IMR-90 (cell line): ENCODE results near the gene HAGH. TPM values are rescaled to one million over a fixed set of nuclear protein-coding genes. Genes with fewer than 3 reads are reported as not detected.

Experiments
- ATAC-seq: fragments of 200-7000 bp; cut with Tn5 transposase; 2 replicates; pipeline ENCODE4 v1.9.1; 2020; ENCODE audit warnings: low read depth, mild to moderate bottlenecking, moderate library complexity
- BruUV-seq: library from RNA; stranded (reverse); fragments of 400-500 nt; replicated peaks from 2 replicates; lab custom pipeline; 2021; lab: Mats Ljungman, UMichigan
- CTCF ChIA-PET: fragments of 300-600 bp; formaldehyde crosslinking; extraction: SDS; loops from one replicate; lab custom pipeline; 2021; ENCODE audit warnings: antibody characterized with exemption; lab: Yijun Ruan, JAX
- POLR2A ChIA-PET: fragments of 300-600 bp; sonication (Branson Sonifier 250); formaldehyde crosslinking; loops from one replicate; lab custom pipeline; 2022; ENCODE audit warnings: antibody characterized with exemption; ENCODE audit not compliant: unreplicated experiment; lab: Charles Lee
- DNase-seq: peaks from one replicate; pipeline ENCODE4 v3.0.0; 2013
- H2AFZ ChIP-seq: replicated peaks from 2 replicates; pipeline ENCODE3; 2013; ENCODE audit warnings: low read length, mild to moderate bottlenecking; ENCODE audit not compliant: poor library complexity
- H2AK5ac ChIP-seq: 2 replicates; pipeline ENCODE4 v1.6.1; 2013; ENCODE audit warnings: low read depth, low read length, inconsistent platforms
- H2AK9ac ChIP-seq: replicated peaks from 2 replicates; pipeline ENCODE3; 2013; ENCODE audit warnings: mild to moderate bottlenecking, low read depth, low read length, moderate library complexity; ENCODE audit not compliant: poor library complexity
- H2BK120ac ChIP-seq: 2 replicates; pipeline ENCODE4 v1.6.1; 2013; ENCODE audit warnings: low read depth, low read length, inconsistent platforms
- H2BK15ac ChIP-seq: 3 replicates; pipeline ENCODE4 v1.6.1; 2013; ENCODE audit warnings: low read depth, low read length, inconsistent platforms
- H2BK20ac ChIP-seq: 2 replicates; pipeline ENCODE4 v1.6.1; 2013; ENCODE audit warnings: low read depth, mild to moderate bottlenecking, inconsistent platforms, low read length, moderate library complexity
- H2BK5ac ChIP-seq: 2 replicates; pipeline ENCODE4 v1.6.1; 2013; ENCODE audit warnings: mild to moderate bottlenecking, low read depth, low read length, inconsistent platforms; ENCODE audit not compliant: poor library complexity, severe bottlenecking
- H3K14ac ChIP-seq: replicated peaks from 2 replicates; pipeline ENCODE4 v1.6.1; 2013; ENCODE audit warnings: low read depth, low read length, inconsistent platforms
- H3K18ac ChIP-seq: 2 replicates; pipeline ENCODE4 v1.6.1; 2013; ENCODE audit warnings: low read depth, low read length, control low read depth
- H3K23ac ChIP-seq: 2 replicates; pipeline ENCODE4 v1.6.1; 2013; ENCODE audit warnings: low read depth, low read length, inconsistent platforms
- H3K27ac ChIP-seq: 2 replicates; pipeline ENCODE4 v1.5.1; 2013; ENCODE audit warnings: mild to moderate bottlenecking, control low read depth, low read length; ENCODE audit not compliant: insufficient read depth
- H3K27me3 ChIP-seq: 2 replicates; pipeline ENCODE4 v1.6.1; 2013; ENCODE audit warnings: low read length; ENCODE audit not compliant: control insufficient read depth, insufficient read depth
- H3K36me3 ChIP-seq: 2 replicates; pipeline ENCODE4 v1.6.1; 2013; ENCODE audit warnings: low read length, mixed read lengths; ENCODE audit not compliant: control insufficient read depth, insufficient read depth
- H3K4ac ChIP-seq: 2 replicates; pipeline ENCODE4 v1.6.1; 2013; ENCODE audit warnings: low read depth, low read length, inconsistent platforms
- H3K4me1 ChIP-seq: 2 replicates; pipeline ENCODE4 v1.6.1; 2013; ENCODE audit warnings: low read length, mixed read lengths; ENCODE audit not compliant: control insufficient read depth, insufficient read depth
- H3K4me2 ChIP-seq: 2 replicates; pipeline ENCODE4 v1.6.1; 2013; ENCODE audit warnings: low read depth, mild to moderate bottlenecking, control low read depth, low read length, moderate library complexity
- H3K4me3 ChIP-seq: 2 replicates; pipeline ENCODE4 v1.5.1; 2013; ENCODE audit warnings: low read depth, mild to moderate bottlenecking, control low read depth, low read length, moderate library complexity; ENCODE audit not compliant: insufficient read depth
- H3K56ac ChIP-seq: 2 replicates; pipeline ENCODE4 v1.6.1; 2013; ENCODE audit warnings: low read length, inconsistent platforms; ENCODE audit not compliant: insufficient read depth; ENCODE audit errors: extremely low read depth
- H3K79me1 ChIP-seq, 2 experiments: 2 replicates each; pipeline ENCODE4 v1.6.1; 2013; ENCODE audit warnings: low read length in 2 of 2, inconsistent platforms in 1 of 2, low read depth in 1 of 2
- H3K9ac ChIP-seq: 2 replicates; pipeline ENCODE4 v1.6.1; 2013; ENCODE audit warnings: low read depth, low read length, control low read depth
- H3K9me1 ChIP-seq: 2 replicates; pipeline ENCODE4 v1.6.1; 2013; ENCODE audit warnings: low read length, inconsistent platforms; ENCODE audit not compliant: insufficient read depth
- H3K9me3 ChIP-seq: 2 replicates; pipeline ENCODE4 v1.6.1; 2013; ENCODE audit warnings: low read length; ENCODE audit not compliant: control insufficient read depth, insufficient read depth
- H4K20me1 ChIP-seq: 2 replicates; pipeline ENCODE4 v1.6.1; 2013; ENCODE audit warnings: low read length, inconsistent platforms; ENCODE audit not compliant: insufficient read depth
- H4K5ac ChIP-seq: 2 replicates; pipeline ENCODE4 v1.6.1; 2013; ENCODE audit warnings: mild to moderate bottlenecking, low read depth, low read length, control low read depth
- H4K8ac ChIP-seq, 2 experiments: 2 replicates each; pipeline ENCODE4 v1.6.1; 2013; ENCODE audit warnings: low read depth in 2 of 2, low read length in 2 of 2, control low read depth in 1 of 2, inconsistent platforms in 1 of 2
- H4K91ac ChIP-seq: 2 replicates; pipeline ENCODE4 v1.6.1; 2013; ENCODE audit warnings: low read depth, low read length, inconsistent platforms; ENCODE audit not compliant: insufficient read depth
- BHLHE40 ChIP-seq: fragments of 150-350 bp; IDR thresholded peaks from 2 replicates; pipeline ENCODE4 v1.6.1; 2016; ENCODE audit warnings: mild to moderate bottlenecking, low read depth, low read length
- CEBPB ChIP-seq: IDR thresholded peaks from 2 replicates; pipeline ENCODE4 v1.6.1; 2012; ENCODE audit warnings: low read depth, low read length, improper control_type of control experiment
- CHD1 ChIP-seq: IDR thresholded peaks from 2 replicates; pipeline ENCODE4 v1.6.1; 2012; ENCODE audit warnings: low read depth, low read length, improper control_type of control experiment
- FOS ChIP-seq: fragments of 150-350 bp; IDR thresholded peaks from 2 replicates; pipeline ENCODE4 v1.6.1; 2016; ENCODE audit warnings: low read depth, low read length
- MAFK ChIP-seq: IDR thresholded peaks from 2 replicates; pipeline ENCODE4 v1.6.1; 2012; ENCODE audit warnings: low read depth, low read length, improper control_type of control experiment
- MAZ ChIP-seq: IDR thresholded peaks from 2 replicates; pipeline ENCODE4 v1.6.1; 2012; ENCODE audit warnings: low read depth, mild to moderate bottlenecking, low read length, improper control_type of control experiment, moderate library complexity, borderline replicate concordance
- MXI1 ChIP-seq: IDR thresholded peaks from 2 replicates; pipeline ENCODE4 v1.6.1; 2012; ENCODE audit warnings: low read depth, mild to moderate bottlenecking, low read length, moderate library complexity, borderline replicate concordance
- NFE2L2 ChIP-seq: fragments of 150-350 bp; IDR thresholded peaks from 2 replicates; pipeline ENCODE4 v1.6.1; 2016; ENCODE audit warnings: low read depth, mild to moderate bottlenecking, low read length
- POLR2A ChIP-seq: IDR thresholded peaks from 2 replicates; pipeline ENCODE4 v1.6.1; 2012; ENCODE audit warnings: mild to moderate bottlenecking, low read depth, low read length
- RAD21 ChIP-seq: IDR thresholded peaks from 2 replicates; pipeline ENCODE4 v1.6.1; 2012; ENCODE audit warnings: low read length, improper control_type of control experiment
- RCOR1 ChIP-seq: IDR thresholded peaks from 2 replicates; pipeline ENCODE4 v1.6.1; 2012; ENCODE audit warnings: mild to moderate bottlenecking, low read length, improper control_type of control experiment; ENCODE audit not compliant: insufficient replicate concordance
- RFX5 ChIP-seq: IDR thresholded peaks from 2 replicates; pipeline ENCODE4 v1.8.0; 2012; ENCODE audit warnings: low read depth, mild to moderate bottlenecking, low read length, moderate library complexity
- SMC3 ChIP-seq: fragments of 150-350 bp; IDR thresholded peaks from 2 replicates; pipeline ENCODE4 v1.6.1; 2016; ENCODE audit warnings: low read depth, mild to moderate bottlenecking, antibody characterized with exemption, low read length, moderate library complexity
- WGBS, 2 experiments: methylation state at CpG; one replicate each; pipeline versions ENCODE4 v1.1.5 to v1.1.7; 2013; ENCODE audit warnings: missing lambda C conversion rate in 2 of 2; ENCODE audit not compliant: insufficient read length in 1 of 2; ENCODE audit errors: extremely low coverage in 2 of 2; 5-methylcytosine and 5-hydroxymethylcytosine counted together
- dilution Hi-C: fragments of 300-500 bp; cut with HindIII; formaldehyde crosslinking; loops from one replicate; pipeline ENCODE4 v1.14.3; 2018; ENCODE audit warnings: low sequenced_read_pairs; ENCODE audit not compliant: unreplicated experiment
- in situ Hi-C: fragments of 300-500 bp; cut with MboI; formaldehyde crosslinking; loops from 3 replicates; pipeline ENCODE4 v1.14.3; 2019; ENCODE audit warnings: low sequenced_read_pairs, inconsistent platforms, mixed read lengths
- intact Hi-C: fragments of 100-400 bp; cut with micrococcal nuclease; formaldehyde crosslinking; loops from 2 replicates; pipeline ENCODE4 v1.10.0; 2022
- polyA plus RNA-seq, 3 experiments: library from polyadenylated mRNA; depleted of rRNA; stranded (reverse); fragments of >200 nt; gene quantifications; 2 replicates each; pipeline ENCODE4 v1.2.3, GENCODE V29; 2012; ENCODE audit warnings: low replicate concordance in 1 of 3
- total RNA-seq: library from RNA; depleted of rRNA; stranded (reverse); fragments of >200 nt; gene quantifications from 2 replicates; pipeline ENCODE4 v1.2.3, GENCODE V29; 2012
- TF ChIP-seq, protein P1 (sequence below): fragments of 150-350 bp; IDR thresholded peaks from 2 replicates; pipeline ENCODE4 v1.6.1; 2017; ENCODE audit warnings: mild to moderate bottlenecking, antibody characterized with exemption, low read length, low read depth
- TF ChIP-seq, protein P2 (sequence below): fragments of 150-350 bp; IDR thresholded peaks from 2 replicates; pipeline ENCODE4 v1.6.1; 2016; ENCODE audit warnings: low read depth, mild to moderate bottlenecking, low read length, moderate library complexity, borderline replicate concordance
- TF ChIP-seq, protein P3 (sequence below): conservative IDR thresholded peaks from 2 replicates; pipeline ENCODE4 v1.5.1; 2012; ENCODE audit warnings: mild to moderate bottlenecking, low read depth, low read length, improper control_type of control experiment

The HAGH gene
- total and polyA plus RNA-seq, 2 of the 4 experiments (the other 2 are of a cell fraction) = 30.8 to 52.2 TPM

DNA sequence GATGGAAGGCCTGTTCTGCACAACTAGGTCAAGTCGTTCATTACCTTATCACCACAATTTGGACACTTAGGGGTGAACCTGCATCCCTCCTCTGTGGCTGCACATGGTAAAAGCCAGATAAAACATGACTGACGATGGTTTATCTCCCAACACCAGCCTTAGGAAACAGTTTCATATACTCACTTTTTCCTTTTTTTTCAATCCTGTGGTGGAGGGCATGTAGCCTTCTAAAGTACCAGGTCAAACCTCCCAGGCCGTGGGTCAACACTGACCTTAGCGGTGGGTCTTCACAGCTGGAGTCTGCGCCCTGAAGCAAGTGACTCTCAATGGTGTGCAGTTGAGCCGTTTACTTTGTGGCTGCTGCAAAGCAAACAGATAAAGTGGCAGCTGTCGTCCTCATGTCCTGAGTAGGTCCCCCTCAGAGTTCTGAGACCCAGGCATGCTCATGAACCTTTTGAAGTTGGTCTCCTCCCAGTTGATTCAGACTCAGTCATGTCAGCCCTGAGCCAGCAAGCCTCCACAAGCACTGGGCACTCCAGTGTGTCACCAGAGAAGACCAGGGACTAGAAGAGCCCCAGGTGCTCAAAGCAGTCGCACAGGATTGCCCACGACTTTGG is 6.3 kb upstream of the HAGH start:
- peaks cover 11% of the 10 kb centered on the region; the same call in 1 of the 2 replicates for H4K20me1 ChIP-seq
- H3K36me3 ChIP-seq = peaks cover 8% of the 10 kb centered on the region
- no peak overlapping the region for H3K9ac ChIP-seq
- H2AK5ac ChIP-seq = no peak overlapping the region
- POLR2A ChIA-PET = no interaction called here
- CTCF ChIA-PET = no interaction called here
- H3K18ac ChIP-seq = no peak overlapping the region
- H2BK120ac ChIP-seq = no peak overlapping the region
- H3K27me3 ChIP-seq = no peaks in the 10 kb centered on the region
- no peak overlapping the region for H3K4ac ChIP-seq
- H3K14ac ChIP-seq = no peak overlapping the region
- H2BK15ac ChIP-seq = no peak overlapping the region
- H2AFZ ChIP-seq = no peak overlapping the region
- H3K9me3 ChIP-seq = no peaks in the 10 kb centered on the region
- TF ChIP-seq NFE2L2 (no peak), MXI1 (no peak), MAFK (no peak), BHLHE40 (no peak), CHD1 (no peak), FOS (no peak), CEBPB (no peak), RFX5 (no peak), SMC3 (no peak), RAD21 (no peak), MAZ (no peak), POLR2A (no peak), RCOR1 (no peak)
- TF ChIP-seq, protein P1, sequence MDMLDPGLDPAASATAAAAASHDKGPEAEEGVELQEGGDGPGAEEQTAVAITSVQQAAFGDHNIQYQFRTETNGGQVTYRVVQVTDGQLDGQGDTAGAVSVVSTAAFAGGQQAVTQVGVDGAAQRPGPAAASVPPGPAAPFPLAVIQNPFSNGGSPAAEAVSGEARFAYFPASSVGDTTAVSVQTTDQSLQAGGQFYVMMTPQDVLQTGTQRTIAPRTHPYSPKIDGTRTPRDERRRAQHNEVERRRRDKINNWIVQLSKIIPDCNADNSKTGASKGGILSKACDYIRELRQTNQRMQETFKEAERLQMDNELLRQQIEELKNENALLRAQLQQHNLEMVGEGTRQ = no peak
- TF ChIP-seq, protein P2, sequence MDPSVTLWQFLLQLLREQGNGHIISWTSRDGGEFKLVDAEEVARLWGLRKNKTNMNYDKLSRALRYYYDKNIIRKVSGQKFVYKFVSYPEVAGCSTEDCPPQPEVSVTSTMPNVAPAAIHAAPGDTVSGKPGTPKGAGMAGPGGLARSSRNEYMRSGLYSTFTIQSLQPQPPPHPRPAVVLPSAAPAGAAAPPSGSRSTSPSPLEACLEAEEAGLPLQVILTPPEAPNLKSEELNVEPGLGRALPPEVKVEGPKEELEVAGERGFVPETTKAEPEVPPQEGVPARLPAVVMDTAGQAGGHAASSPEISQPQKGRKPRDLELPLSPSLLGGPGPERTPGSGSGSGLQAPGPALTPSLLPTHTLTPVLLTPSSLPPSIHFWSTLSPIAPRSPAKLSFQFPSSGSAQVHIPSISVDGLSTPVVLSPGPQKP = no peak
- TF ChIP-seq, protein P3, sequence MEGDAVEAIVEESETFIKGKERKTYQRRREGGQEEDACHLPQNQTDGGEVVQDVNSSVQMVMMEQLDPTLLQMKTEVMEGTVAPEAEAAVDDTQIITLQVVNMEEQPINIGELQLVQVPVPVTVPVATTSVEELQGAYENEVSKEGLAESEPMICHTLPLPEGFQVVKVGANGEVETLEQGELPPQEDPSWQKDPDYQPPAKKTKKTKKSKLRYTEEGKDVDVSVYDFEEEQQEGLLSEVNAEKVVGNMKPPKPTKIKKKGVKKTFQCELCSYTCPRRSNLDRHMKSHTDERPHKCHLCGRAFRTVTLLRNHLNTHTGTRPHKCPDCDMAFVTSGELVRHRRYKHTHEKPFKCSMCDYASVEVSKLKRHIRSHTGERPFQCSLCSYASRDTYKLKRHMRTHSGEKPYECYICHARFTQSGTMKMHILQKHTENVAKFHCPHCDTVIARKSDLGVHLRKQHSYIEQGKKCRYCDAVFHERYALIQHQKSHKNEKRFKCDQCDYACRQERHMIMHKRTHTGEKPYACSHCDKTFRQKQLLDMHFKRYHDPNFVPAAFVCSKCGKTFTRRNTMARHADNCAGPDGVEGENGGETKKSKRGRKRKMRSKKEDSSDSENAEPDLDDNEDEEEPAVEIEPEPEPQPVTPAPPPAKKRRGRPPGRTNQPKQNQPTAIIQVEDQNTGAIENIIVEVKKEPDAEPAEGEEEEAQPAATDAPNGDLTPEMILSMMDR = no peak
- BruUV-seq = no TSS peak
- intact Hi-C loops = no loop called here
- dilution Hi-C loops = no loop called here
- H2BK20ac ChIP-seq = no peak overlapping the region
- no peak overlapping the region for H3K4me3 ChIP-seq
- in situ Hi-C loops = no loop called here
- DNase-seq (no peak), ATAC-seq (no peak)
- 48% methylated on average over 5 of the region's 9 CpGs; no CpG with 5 or more reads in 1 of the 2 experiments for WGBS, 2 experiments
- H3K4me1 ChIP-seq = peaks cover 2% of the 10 kb centered on the region; the same call in 1 of the 2 replicates
- H2BK5ac ChIP-seq = no peak overlapping the region
- H3K56ac ChIP-seq = no peak overlapping the region
- no peak overlapping the region for H2AK9ac ChIP-seq
- no peak overlapping the region for H4K8ac ChIP-seq
- no peak overlapping the region for H3K23ac ChIP-seq
- no peak overlapping the region; the same call in 1 of the 2 replicates for H4K5ac ChIP-seq
- peaks cover 10 to 30% of the 10 kb centered on the region in 2 experiments for H3K79me1 ChIP-seq
- H3K9me1 ChIP-seq = peaks cover 11% of the 10 kb centered on the region
- no peak overlapping the region for H3K27ac ChIP-seq
- H4K91ac ChIP-seq = no peak overlapping the region
- H3K4me2 ChIP-seq = no peak overlapping the region
